CD4-positive, alpha-beta T cell treated with Interleukin-6 at 100 ng/mL for 8 hours (primary cell): ENCODE measurements around the gene COL11A2.

ENCODE experiments used
- DNase-seq: peaks from one replicate; pipeline ENCODE4 v3.0.0-alpha.2; 2020; ENCODE audit warnings: mixed read lengths, low spot score

The COL11A2 gene

DNA sequence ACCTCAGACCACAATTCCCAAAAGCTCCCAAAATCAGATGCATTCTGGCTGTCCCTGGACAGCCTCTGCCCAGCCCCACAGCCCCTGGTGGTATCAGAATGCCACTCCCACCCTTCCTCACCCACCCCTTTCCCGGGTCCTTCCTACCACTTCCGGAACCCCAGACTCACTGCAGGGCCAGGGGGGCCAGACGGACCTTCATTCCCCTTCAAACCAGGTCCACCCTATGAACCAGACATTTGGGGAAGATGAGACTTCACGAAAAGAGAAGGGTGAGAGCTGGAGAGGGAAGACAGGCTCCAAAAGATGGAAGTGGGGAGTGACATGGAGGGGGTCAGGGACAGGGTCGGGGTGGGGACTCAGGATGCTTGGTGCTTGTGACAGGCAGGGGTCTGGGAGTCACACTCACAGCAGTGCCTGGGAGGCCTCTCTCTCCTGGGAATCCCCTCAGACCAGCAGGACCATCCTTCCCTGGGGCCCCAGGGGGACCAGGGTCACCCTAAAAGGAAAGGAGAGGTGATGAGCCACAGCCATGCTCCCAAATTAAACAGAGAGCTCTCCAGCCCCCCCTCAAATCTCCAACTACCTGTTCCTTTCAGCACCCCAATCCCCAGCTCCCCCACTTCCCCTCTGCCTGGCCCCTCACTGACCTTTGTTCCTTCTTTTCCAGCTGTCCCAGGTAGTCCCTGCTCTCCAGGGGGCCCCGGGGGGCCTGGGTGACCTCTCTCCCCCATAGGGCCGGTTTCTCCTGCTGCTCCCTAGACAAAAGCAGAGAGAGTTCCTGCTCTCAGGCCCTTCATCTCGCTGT lies 20.2 kb downstream of the COL11A2 start:
- no peak for DNase-seq

DNA sequence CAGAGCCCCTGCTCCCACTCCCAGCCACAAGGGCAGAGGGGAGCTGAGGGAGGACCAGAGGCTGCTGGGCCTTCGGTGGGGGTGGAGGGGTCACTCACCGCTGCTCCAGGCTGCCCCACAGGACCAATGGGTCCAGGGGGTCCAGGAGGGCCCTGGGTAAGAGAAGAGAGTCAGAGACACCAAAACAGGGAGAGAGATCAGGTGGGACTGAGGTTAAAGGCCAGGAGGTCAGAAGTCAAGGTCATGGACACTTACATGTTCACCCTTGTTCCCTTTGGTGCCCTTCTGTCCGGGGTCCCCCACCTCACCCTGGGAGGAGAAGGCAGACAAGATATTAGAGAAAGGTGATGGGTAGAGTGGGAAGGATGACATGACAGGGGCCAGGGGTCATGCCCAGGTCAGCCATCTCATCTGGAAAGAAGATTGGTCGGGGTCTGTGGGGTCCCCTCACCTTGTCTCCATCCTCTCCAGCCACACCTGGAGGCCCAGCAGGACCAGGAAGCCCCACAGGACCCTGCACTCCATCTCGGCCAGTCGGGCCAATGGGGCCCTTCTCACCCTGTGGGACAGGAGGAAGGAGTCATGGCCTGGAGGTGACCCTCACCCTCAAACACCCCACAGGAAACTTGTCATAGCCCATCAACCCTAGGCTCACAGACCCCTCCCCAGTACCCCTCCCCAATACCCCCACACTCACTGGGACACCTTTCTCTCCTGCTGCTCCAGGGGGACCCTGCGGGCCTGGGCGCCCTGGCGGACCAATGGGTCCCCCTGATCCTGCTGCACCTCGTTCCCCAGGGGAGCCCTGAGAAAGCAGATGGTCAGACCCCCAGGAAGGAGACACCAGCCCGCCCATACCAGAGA lies 21.0 kb downstream of the COL11A2 start:
- DNase-seq, result no peak

DNA sequence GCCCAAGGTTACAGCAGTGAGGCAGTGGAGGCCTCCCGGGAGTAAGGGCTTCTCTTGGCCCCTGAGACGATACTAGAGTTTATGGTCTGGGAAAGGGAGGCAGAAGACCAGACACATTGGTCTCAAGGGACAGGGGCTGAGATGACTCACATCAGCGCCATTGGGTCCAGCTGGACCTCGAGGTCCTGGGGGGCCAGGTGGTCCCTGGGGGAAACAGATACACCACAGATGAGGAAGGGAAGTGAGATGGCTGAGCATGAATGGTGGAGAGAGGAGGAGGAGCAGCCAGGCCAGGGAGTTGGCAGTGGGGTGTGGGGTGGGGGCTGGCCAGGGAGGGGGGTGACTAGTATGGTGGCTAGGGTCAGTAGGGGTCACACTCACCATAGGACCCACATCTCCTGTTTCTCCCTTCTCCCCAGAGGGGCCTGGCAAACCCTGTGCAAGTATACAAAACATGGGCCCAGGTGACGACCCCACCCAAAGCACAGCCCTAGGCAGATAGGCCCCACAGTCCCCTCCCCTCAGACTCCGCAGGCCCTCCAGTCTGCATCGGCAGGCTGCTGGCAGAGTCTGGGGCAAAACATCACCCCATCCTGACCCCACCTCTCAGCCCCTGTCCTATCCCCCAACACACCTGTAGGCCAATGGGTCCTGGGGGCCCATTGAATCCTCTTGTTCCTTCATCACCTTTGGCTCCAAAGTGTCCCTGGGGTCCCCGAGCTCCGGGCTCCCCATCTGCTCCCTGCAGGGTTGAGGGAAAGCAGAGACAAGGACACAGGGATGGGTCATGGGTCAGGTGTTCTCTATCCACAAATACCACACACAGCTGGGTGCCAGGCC lies 21.9 kb downstream of the COL11A2 start:
- DNase-seq, result no peak

DNA sequence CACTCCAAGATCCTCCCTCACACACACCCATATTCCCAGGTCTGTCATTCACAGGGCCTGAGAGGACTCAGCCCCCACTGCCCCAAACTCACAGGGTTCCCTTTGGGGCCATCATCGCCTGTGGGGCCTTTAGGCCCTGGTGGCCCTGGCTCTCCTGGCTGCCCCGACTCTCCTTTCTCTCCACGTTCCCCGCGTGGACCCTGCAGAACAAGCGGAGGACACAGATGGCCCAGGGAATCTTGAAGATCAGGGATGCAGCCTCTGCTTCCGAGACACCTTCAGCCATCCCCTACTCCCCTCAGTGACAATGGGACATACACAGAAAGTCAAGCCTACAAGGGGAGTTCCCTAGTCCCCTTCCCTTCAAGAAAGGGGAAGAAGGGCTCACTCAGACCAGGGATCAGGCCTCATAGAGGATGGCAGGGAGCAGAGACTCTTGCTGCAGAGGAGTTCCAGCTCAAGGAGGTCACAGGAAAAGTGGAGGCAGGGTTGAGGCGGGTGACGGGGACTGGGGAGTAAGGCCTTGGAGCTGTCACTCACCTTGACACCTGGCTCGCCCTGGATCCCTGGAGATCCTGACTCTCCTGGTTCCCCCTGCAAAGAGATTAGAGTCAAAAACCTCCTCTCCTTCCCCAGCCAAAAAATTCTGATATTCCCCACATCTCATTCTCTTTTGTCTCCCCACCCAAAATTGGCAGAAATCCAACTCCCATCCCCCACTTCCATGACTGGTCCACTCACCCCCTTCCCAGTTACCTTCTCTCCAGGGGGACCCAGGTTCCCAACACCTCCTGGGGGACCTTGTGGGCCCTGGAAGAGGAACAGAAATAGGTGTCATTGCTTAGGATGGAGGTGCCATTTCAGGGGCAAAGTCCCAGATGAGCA lies 22.7 kb downstream of the COL11A2 start:
- no peak for DNase-seq

DNA sequence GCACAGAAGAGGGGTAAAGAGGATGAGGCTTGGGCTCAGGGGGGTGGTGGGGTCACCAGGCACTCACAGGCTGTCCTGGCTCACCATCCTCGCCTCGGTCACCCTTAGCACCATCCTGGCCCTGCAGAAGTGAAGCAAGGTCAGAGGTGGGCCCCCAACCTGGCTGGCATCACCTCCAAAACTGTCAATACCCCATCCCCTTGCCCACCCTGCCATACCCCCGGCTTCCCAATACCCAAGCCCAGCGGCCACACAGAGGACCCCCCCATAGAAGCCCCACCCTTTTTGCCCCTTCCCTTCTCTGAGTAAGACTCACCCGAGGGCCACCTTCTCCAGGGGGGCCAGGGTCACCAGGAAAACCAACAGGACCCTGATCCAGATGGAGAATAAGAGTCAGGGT lies 23.6 kb downstream of the COL11A2 start:
- no peak for DNase-seq

DNA sequence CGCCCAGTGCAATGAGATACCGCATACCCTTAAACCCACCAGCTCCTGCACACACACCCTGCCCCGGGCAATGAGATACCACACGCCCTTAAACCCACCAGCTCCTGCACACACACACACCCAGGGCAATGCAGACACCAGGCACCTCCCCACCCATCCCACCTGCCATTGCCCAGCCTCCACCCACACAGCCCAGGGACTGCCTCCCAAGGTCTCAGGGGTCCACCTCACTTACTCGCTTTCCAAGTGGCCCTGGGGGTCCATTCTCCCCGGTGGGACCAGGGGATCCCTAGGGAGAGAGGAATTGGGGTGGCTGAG lies 24.0 kb downstream of the COL11A2 start:
- DNase-seq, result no peak

DNA sequence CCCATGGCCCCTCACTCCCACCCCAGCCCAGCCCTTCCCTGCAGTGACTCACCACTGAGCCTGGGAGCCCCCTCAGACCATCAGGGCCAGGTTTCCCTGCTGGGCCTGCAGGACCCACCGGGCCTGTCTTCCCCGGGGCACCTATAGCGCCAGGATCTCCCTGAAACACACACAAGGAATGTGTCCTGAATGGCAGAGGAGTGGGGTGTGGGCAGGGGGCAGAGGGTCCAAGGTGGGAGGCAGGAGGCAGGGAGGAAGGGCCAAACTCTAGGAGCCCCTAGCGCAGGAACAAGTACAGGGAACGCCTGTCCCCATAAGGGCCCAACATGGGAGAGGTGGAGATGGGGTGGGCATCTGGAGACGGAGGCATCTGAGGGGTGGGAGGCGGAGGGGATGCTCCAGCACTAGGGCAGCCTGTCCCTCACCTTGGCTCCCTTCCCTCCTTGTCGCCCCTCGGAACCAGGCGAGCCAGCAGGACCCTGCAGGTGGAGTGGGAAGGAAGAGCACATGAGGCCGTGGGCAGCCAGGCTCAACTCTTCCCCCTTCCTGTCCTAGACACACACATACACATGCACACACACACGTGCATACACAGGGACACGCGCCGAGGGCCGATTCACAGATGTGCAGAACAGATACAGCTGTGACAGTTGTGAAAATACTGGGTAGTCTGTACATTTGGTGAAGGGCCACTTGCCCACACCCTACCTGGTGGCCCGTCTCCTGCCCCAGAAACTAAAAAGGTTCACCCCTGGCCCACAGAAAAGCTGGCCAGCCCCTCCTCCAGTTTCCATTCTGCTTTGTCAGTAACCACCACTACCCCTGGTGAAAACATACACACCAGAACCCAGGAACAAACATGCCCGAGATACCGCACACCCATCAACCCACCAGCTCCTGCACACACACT lies 24.6 kb downstream of the COL11A2 start:
- no peak for DNase-seq

DNA sequence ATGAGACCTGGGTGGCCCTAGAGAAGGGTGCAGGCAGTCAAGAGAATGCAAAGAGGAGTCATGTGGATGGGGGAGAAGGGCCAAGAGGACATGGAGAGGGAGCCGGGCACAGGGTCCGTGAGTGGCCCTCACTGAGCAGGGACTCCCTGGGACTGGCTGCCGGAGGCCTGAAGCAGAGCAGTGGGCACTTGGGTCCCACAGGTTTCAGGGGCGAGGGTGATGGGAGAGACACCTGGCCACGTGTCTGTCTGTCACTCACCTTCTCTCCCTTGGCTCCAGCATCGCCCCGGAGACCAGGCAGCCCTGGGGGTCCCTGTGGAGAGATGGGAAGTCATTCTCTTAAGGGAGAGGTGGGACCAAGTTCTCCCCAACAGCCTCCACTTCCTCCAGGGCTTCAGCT lies 25.5 kb downstream of the COL11A2 start:
- DNase-seq, result no peak

DNA sequence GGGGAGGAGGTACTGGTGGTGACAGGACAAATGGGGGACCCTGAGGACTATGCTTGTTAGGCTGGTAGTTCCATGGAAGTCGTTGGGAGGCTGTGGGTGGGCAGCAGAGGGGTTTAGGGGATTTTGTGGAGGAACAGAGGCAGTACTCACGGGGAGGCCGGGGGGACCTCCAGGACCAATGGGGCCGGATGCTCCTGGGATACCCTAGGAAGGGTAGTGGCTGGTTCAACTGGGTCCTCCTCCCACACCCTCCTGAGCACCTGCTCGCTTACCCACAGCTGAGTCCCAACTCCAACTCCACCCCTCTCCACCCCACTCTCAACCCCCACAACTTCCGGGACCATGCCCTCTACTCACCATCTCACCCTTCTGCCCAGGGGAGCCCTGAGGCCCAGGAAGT lies 25.9 kb downstream of the COL11A2 start:
- no peak for DNase-seq

DNA sequence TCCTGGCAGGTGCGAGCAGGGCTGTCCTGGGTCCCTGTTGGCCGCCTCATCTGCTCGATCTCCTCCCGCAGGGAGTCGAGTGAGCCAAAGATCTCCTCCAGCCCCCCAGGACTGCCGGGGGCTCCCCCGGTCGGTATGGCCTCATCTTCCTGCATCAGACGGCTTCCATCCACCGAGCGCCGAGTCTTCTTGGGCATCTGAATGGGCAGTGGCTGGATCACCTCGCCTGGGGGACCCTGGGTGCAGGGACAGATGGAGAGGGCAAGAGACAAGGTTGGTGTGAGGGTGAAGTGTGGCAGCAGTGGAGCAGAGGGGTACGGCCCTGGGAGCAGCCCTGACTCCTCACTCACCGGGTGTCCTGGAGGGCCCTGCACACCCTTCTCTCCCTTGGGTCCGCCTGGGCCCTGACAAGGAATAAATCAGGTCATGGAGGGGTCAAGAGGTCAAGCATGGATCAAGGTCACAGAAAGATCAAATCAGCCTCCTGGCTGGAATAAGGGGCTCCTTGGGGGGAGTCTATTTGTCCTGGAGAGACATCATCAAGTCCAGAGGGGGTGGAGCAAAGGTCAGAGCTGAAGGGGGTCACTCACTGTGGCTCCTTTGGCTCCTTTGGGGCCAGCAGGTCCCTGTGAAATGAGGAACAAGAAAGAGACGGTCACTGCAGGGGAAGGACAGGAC lies 26.5 kb downstream of the COL11A2 start:
- no peak for DNase-seq

DNA sequence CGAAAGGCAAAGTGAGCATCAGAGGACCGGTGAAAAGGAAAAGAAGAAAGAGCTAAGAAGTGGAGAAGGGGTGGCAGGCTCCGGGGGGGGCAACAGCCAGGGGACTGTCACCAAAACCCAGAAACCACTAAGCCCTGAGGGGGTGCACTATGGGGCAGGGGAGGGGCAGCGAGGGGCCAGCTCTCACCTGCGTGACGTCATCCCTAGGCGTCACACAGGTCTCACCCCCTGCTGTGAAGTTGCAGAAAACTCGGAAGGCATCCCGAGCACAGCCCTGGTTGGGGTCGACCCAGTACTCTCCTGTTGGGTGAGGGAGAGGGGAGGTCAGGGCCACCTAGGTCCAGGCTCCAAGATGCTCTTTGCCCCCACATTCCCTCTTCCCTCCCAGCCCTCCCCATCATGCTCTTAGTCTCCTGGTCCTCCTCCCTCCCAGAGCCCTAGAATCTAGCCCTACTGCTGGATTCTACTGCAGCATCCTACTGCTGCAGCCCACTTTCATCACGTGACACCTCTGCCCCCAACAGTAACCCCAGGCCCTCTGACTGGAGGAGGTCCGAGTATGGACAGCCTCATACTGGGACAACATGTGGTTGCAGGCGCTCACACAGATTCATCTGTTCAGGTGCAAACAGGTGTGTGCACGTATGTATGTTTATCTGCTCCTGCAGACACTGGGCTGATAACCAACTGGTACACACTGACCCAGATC lies 27.4 kb downstream of the COL11A2 start:
- DNase-seq, result no peak

DNA sequence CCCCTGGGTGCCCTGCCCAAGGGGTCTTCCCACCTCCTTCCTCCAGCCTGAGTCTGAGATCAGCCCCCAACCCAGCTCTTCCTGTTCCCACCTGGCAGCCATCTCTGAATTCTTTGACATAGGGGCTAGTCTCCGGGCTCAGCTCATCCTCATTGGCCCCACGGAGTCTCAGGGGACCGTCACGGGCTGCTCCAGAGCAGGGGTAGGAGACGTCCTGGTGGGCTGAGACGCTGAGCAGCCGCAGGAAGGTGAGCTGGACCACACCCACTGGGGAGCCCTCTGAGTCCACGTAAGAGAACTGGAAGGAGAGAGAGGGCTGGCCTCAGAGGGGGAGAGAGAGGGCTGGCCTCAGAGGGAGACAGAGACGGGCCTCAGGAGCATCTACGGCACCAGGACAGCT lies 28.1 kb downstream of the COL11A2 start:
- no peak for DNase-seq

DNA sequence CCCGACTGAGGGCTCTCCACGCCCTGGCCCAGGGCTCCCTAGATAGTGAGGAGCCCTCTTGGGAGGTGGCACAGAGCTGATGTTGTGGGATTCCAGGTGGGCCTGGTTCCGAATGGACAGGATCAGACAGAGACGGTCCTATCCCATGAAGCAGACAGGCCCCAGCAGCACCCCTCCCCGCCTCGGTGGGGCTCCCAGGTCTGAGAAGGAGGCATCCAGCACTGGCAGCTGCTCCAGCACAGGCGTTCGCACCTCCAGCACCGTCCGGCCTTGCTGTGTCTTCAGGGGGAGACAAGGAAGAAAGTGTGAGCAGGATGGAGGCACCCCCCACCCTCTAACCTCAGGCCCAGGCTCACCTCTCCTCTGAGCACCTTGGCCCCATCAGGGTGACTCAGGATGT lies 28.7 kb downstream of the COL11A2 start:
- no peak for DNase-seq

DNA sequence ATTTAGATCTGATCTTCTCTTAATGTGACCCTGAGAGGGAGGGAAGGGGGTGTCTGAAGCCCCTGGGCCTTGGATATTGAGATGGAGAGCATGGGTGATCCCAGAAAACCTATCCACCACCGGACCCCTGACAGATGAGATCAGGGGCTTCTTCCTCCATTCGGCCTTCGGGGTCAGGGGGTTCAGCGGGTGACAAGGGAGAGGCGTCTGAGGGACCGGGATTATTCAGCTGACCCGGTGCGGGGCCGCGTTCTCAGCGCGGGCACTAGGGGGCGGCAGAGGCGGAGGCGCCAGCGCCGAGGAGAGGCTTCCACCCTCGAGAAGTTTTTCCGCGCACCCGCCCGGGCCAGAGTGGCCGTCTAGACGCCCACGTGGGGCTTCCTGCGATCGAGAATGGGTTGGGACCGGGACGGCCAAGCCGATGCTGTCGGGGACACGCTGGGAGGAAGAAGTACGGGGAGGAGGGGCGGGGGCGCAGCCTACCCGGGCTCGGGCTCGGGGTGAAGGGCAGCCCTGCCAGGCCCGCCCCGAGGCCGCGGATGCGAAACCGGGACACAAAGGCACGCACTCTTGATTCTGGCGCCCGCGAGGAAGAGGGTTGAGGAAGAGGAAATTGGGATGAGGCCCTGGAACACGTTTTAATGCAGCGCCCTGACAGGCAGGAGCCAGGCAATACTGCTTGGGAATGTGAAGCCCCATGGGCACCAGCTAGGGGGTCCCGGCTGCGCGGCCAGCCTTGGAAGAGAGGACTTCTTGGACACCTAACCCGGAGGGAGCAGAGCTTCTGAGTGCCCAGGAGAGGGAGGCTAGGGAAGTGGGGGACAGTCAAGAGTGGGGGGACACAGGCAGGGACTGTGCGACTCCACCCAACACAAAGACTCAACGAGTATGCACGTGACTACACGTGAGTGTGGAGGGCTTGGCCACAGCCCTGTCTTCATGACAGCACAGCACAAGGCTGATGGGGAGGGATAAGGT lies 30.6 kb downstream of the COL11A2 start:
- DNase-seq, result peak; percentile 79

DNA sequence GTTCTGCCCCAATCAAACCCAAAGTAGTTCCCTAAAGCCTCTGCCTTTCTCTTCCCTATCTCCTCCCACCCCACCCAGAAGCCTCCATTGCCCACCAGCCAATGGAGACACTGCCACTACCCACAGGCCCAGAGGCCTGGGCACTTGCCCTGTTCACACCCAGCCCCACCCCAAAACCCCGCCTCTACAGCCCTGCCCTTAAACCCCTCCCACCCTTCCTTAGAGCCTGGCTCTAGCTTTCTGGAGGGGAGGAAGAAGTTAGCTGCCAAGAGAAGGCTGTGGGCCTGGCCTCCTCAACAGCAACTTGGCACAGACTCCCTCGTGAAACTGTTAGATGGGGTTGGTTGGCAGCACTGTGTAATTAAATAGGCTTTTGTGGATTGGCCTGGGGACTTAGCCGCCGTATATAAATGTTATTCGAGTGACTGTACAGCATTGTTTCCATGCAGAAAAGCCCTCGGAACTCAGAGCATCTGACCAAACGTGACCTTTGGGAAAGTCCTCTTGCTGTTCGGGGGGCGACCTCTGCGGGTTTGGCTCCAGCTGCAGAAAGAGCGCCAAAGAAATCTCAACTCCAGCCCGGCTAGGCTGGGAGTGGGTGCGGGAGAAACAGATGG lies 31.4 kb downstream of the COL11A2 start:
- DNase-seq, result no peak

DNA sequence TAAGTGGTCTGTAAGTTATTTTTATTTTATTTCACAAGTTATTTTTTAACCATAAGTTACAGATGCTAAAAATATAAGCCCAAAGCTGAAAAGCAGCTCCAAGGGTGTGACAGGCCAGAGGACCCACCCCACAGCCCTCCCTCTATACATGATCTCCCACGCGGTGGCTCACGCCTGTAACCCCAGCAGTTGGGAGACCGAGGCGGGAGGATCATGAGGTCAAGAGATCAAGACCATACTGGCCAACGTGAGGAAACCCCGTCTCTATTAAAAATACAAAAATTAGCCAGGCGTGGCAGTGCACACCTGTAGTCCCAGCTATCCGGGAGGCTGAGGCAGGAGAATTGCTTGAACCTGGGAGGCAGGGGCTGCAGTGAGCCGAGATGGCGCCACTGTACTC lies 32.2 kb downstream of the COL11A2 start:
- no peak for DNase-seq

DNA sequence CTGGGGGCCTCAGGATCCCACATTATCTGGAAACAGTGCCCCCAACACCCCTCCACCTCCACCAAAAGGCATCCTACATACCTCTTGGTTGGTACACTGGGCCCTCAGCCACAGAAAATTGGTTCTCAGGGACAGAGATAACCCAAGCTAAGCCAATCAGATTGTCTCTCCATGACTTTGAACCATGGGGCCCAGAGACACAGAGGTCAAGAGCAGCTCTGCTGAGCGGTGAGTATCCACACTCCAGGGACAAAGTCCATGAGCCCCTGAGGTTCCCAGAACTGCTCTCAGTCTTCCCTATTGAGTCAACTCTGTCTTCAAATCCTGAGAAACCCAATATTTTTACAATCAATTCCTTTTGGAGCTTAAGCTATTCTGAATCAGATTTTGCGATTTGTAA lies 35.3 kb downstream of the COL11A2 start:
- no peak for DNase-seq

DNA sequence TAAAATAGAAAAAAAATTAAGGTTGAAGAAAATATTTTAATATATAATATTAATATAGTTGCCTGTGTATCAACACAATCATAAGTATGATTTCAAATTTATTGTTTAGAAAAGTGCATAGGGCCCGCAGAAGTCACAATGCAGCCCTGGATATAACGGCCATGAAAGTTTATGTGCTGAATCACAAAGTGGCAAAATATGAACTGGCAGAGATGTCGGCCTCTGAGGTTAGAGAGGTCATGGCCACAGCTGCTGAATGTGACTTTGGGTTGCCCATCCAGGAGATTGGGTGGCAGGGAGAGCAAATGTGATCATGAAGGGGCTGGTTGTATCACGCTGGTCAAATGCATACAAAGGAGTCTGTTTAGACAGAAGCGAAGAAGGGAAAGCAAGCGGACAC lies 35.7 kb downstream of the COL11A2 start:
- DNase-seq, result no peak
